ENCODE results near the gene NUDT19.

The NUDT19 gene

DNA sequence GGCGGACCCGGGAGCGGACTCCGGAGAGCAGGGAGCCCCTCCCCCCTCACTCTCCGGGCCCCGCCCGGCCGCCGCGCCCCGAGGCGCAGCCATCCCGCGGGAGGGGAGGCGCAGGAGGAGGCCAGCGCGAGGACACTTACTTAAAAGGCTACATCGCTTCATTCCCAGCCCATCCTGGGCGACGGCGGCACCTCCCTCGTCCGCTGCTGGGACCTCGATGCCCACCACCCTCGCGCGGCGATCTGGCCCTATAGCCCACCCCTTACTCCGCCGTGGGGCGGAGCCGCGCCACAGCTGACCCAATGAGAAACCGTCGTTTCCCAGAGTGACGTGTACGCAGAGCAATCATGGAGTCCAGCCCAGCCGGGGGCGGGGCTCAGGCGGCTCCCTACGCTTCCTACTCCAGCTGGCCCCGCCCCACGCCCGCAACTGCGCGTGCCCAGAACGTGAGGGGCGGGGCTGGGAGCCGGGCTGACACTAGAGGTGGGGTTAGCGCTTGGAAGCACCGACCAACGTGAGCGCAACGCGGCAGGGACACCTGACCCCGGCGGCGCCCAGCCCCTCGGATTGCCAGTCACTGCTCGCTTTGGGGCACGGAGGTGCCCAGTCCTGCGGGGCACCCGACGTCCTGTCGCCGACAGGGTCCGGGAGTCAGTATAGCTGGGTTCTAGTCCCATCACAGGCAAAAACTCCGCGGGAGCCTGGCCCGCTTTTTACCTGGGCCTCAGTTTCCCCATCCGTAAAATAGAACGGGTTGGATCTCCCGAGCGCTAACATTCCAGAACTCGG, 16.5 kb upstream of the NUDT19 start, which contains the start of gene ANKRD27:
Gene ANKRD27, minus strand, starts transcription at position 250 of the 789 bp plus-strand sequence. CDS start 16,165 bp downstream, outside the sequence.
- peak; percentile 91 for DNase-seq (ENCODE audit: low read depth)
- TF ChIP-seq, protein P1, sequence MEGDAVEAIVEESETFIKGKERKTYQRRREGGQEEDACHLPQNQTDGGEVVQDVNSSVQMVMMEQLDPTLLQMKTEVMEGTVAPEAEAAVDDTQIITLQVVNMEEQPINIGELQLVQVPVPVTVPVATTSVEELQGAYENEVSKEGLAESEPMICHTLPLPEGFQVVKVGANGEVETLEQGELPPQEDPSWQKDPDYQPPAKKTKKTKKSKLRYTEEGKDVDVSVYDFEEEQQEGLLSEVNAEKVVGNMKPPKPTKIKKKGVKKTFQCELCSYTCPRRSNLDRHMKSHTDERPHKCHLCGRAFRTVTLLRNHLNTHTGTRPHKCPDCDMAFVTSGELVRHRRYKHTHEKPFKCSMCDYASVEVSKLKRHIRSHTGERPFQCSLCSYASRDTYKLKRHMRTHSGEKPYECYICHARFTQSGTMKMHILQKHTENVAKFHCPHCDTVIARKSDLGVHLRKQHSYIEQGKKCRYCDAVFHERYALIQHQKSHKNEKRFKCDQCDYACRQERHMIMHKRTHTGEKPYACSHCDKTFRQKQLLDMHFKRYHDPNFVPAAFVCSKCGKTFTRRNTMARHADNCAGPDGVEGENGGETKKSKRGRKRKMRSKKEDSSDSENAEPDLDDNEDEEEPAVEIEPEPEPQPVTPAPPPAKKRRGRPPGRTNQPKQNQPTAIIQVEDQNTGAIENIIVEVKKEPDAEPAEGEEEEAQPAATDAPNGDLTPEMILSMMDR (IDR thresholded peaks at IDR 0.05; ENCODE audit: control insufficient read depth, extremely low read depth, insufficient read depth) = no peak
- peak within 1 kb of the TSS; percentile 80 for H3K4me3 ChIP-seq (ENCODE audit: low read depth, low read length)

DNA sequence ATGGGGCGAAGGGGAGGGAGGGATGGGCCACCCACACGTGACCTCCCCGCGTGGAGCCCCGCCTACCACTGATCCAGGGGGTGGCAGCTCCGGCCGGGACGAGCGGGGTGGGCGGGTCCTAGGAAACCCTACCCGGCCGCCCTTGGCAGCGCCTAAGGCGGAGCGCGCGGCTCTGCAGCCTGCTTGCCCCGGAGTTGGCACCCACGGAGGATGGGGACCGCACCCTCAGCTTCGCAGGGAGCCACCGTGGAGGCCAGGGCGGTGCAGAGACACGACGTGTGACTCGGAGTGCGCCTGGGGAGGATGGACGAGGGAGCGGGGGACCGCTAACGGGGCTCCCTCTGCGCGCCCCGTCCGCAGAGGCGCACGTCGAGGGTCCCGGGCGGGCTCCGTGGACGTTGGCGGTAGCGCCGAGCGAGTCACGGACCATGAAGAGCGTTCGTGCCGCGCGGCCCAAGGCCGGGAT, 15.9 kb upstream of the NUDT19 start, which contains the start of gene RGS9BP:
Gene RGS9BP, plus strand, starts transcription at position 129 of the 466 bp plus-strand sequence. CDS start 416 bp downstream, outside the sequence.
- TF ChIP-seq, protein P1 (IDR thresholded peaks at IDR 0.05; ENCODE audit: control insufficient read depth, extremely low read depth, insufficient read depth) = no peak
- H3K4me3 ChIP-seq (ENCODE audit: low read depth, low read length) = peak within 1 kb of the TSS; percentile 80
- no peak for DNase-seq (ENCODE audit: low read depth)

DNA sequence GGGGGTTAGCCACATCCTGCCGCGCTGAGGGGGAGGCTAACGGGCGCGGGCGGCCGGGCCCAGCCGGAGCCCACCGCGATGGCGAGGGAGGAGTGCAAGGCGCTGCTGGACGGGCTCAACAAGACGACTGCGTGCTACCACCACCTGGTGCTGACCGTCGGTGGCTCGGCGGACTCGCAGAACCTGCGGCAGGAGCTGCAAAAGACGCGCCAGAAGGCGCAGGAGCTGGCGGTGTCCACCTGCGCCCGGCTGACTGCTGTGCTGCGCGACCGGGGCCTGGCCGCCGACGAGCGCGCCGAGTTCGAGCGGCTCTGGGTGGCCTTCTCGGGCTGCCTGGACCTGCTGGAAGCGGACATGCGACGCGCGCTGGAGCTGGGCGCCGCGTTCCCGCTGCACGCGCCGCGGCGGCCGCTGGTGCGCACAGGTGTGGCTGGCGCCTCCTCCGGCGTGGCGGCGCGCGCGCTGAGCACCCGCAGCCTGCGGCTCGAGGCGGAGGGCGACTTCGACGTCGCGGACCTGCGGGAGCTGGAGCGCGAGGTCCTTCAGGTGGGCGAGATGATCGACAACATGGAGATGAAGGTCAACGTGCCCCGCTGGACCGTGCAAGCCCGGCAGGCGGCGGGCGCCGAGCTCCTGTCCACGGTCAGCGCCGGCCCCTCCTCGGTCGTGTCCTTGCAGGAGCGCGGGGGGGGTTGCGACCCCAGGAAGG, 15.3 kb upstream of the NUDT19 start:
- TF ChIP-seq, protein P1 (IDR thresholded peaks at IDR 0.05; ENCODE audit: control insufficient read depth, extremely low read depth, insufficient read depth) = 0 out of 2 replicates have a peak, but pooled peaks have one; percentile 15
- H3K4me3 ChIP-seq (ENCODE audit: low read depth, low read length) = peak overlapping the region; percentile 80
- DNase-seq (ENCODE audit: low read depth) = no peak

DNA sequence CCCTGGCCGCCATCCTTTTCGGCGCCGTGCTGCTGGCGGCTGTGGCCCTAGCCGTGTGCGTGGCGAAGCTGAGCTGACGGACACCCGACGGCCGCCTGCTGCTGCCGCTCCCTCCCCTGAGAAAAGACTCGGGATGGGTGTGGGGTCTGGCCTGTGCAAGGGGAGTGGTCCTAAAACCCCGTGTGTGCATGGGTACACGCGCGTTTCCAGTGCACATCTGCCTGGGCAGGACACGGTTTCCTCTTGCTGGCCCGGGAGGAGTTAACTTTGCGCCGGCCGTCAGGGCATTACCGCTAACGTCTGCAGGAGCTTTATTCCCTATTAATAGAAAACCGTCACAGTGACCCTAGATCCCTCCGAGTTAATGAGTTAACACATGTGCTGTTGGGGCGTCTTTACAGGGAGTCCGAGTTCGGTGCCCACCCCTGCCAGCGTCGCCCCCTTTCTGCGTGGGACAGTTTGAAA, 14.7 kb upstream of the NUDT19 start:
- TF ChIP-seq, protein P1 (IDR thresholded peaks at IDR 0.05; ENCODE audit: control insufficient read depth, extremely low read depth, insufficient read depth) = no peak
- no peak for DNase-seq (ENCODE audit: low read depth)
- H3K4me3 ChIP-seq (ENCODE audit: low read depth, low read length) = no peak overlapping the region

DNA sequence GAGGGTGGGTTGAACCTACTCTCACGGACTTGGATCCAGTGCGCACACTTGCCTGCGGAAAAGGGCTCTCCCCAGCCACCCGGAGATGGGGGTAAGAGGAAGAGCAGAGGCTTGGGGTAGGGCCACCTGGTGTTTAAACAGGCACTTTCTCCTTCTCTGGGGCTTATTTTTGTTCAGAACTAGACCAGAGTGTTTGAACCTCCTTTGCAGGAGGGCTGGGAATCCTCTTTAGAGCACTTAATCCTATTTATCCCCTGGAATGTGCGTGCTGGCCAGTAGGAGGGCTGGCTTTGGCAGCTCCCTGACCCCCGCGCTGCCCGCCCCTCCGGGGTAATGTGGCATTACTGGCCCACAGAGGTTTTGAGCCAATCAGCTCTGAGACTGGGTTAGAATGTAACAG, 14.0 kb upstream of the NUDT19 start:
- TF ChIP-seq, protein P1 (IDR thresholded peaks at IDR 0.05; ENCODE audit: control insufficient read depth, extremely low read depth, insufficient read depth) = no peak
- no peak overlapping the region for H3K4me3 ChIP-seq (ENCODE audit: low read depth, low read length)
- DNase-seq (ENCODE audit: low read depth) = no peak

DNA sequence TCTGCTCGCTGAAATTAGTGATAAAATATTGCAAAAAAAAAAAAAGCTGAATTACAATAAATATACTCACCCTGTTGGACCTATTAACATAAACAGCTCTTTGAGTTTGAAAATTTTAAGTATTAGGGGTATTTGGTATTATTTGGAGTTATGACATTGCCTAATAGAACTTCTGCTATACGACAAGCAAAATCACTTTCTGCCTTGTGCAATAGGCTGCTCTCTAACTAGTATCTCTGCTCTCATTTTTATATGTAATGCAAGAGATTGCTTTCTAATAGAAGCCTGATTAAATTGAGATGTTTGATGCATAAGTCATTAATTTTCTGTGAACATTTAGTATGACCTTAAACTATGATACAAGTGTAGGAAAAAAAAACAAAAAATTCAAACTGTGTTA, 10.6 kb upstream of the NUDT19 start:
- no peak for DNase-seq (ENCODE audit: low read depth)
- H3K4me3 ChIP-seq (ENCODE audit: low read depth, low read length) = no peak overlapping the region
- TF ChIP-seq, protein P1 (IDR thresholded peaks at IDR 0.05; ENCODE audit: control insufficient read depth, extremely low read depth, insufficient read depth) = no peak
